HEK293 (cell line): ENCODE data around the gene ISG20L2.

Source experiments
- IKZF3 ChIP-seq: fragments of 450-650 bp; IDR thresholded peaks from 2 replicates; pipeline ENCODE4 v1.5.0; 2018; ENCODE audit warnings: missing biosample characterization, mild to moderate bottlenecking, missing genetic modification characterization, moderate library complexity
- TRIM28 ChIP-seq: IDR thresholded peaks from 2 replicates; pipeline ENCODE4 v1.6.1; 2011; ENCODE audit warnings: low read length, control low read depth, borderline replicate concordance
- WT1 ChIP-seq: fragments of 450-650 bp; formaldehyde crosslinking; IDR thresholded peaks from 2 replicates; pipeline ENCODE4 v1.5.1; 2016; ENCODE audit warnings: missing biosample characterization, missing genetic modification characterization
- ZBTB17 ChIP-seq: fragments of 450-650 bp; formaldehyde crosslinking; IDR thresholded peaks from 2 replicates; pipeline ENCODE4 v1.5.1; 2016; ENCODE audit warnings: missing biosample characterization, missing genetic modification characterization
- ZFP3 ChIP-seq: fragments of 450-650 bp; formaldehyde crosslinking; IDR thresholded peaks from 2 replicates; pipeline ENCODE4 v1.5.1; 2016; ENCODE audit warnings: low read depth, missing biosample characterization, missing genetic modification characterization
- ZNF157 ChIP-seq: fragments of 450-650 bp; formaldehyde crosslinking; IDR thresholded peaks from 2 replicates; pipeline ENCODE4 v1.5.1; 2016; ENCODE audit warnings: missing biosample characterization, missing genetic modification characterization
- ZNF16 ChIP-seq: fragments of 450-650 bp; formaldehyde crosslinking; IDR thresholded peaks from 2 replicates; pipeline ENCODE4 v1.5.1; 2016; ENCODE audit warnings: low read depth, missing biosample characterization, missing genetic modification characterization
- ZNF2 ChIP-seq: fragments of 450-650 bp; formaldehyde crosslinking; IDR thresholded peaks from 2 replicates; pipeline ENCODE4 v1.5.1; 2016; ENCODE audit warnings: missing biosample characterization, missing genetic modification characterization
- ZNF335 ChIP-seq: fragments of 450-650 bp; formaldehyde crosslinking; conservative IDR thresholded peaks from 2 replicates; pipeline ENCODE4 v1.5.1; 2016; ENCODE audit warnings: missing biosample characterization, missing genetic modification characterization
- ZNF366 ChIP-seq: fragments of 450-650 bp; formaldehyde crosslinking; conservative IDR thresholded peaks from 2 replicates; pipeline ENCODE4 v1.5.1; 2016; ENCODE audit warnings: missing biosample characterization, missing genetic modification characterization
- ZNF391 ChIP-seq: fragments of 450-650 bp; formaldehyde crosslinking; IDR thresholded peaks from 2 replicates; pipeline ENCODE4 v1.5.1; 2016; ENCODE audit warnings: low read depth, missing biosample characterization, missing genetic modification characterization, borderline replicate concordance
- ZNF558 ChIP-seq: fragments of 450-650 bp; formaldehyde crosslinking; IDR thresholded peaks from 2 replicates; pipeline ENCODE4 v1.5.1; 2016; ENCODE audit warnings: missing biosample characterization, missing genetic modification characterization
- ZNF747 ChIP-seq: fragments of 450-650 bp; formaldehyde crosslinking; IDR thresholded peaks from 2 replicates; pipeline ENCODE4 v1.5.1; 2016; ENCODE audit warnings: missing biosample characterization, missing genetic modification characterization
- ZSCAN16 ChIP-seq: fragments of 450-650 bp; formaldehyde crosslinking; IDR thresholded peaks from 2 replicates; pipeline ENCODE4 v1.5.1; 2016; ENCODE audit warnings: missing biosample characterization, missing genetic modification characterization
- TF ChIP-seq, protein P1 (sequence below): fragments of 450-650 bp; formaldehyde crosslinking; IDR thresholded peaks from 2 replicates; pipeline ENCODE4 v1.5.1; 2016; ENCODE audit warnings: missing biosample characterization, missing genetic modification characterization
- TF ChIP-seq, protein P2 (sequence below): fragments of 450-650 bp; formaldehyde crosslinking; IDR thresholded peaks from 2 replicates; pipeline ENCODE4 v1.5.1; 2016; ENCODE audit warnings: missing biosample characterization, missing genetic modification characterization
- TF ChIP-seq, protein P3 (sequence below): fragments of 450-650 bp; formaldehyde crosslinking; IDR thresholded peaks from 2 replicates; pipeline ENCODE4 v1.5.1; 2016; ENCODE audit warnings: missing biosample characterization, missing genetic modification characterization
- TF ChIP-seq, protein P4 (sequence below): fragments of 450-650 bp; formaldehyde crosslinking; IDR thresholded peaks from 2 replicates; pipeline ENCODE4 v1.5.1; 2016; ENCODE audit warnings: missing biosample characterization, missing genetic modification characterization
- TF ChIP-seq, protein P5 (sequence below): fragments of 450-650 bp; formaldehyde crosslinking; IDR thresholded peaks from 2 replicates; pipeline ENCODE4 v1.5.1; 2016; ENCODE audit warnings: missing biosample characterization, missing genetic modification characterization

Gene ISG20L2

DNA sequence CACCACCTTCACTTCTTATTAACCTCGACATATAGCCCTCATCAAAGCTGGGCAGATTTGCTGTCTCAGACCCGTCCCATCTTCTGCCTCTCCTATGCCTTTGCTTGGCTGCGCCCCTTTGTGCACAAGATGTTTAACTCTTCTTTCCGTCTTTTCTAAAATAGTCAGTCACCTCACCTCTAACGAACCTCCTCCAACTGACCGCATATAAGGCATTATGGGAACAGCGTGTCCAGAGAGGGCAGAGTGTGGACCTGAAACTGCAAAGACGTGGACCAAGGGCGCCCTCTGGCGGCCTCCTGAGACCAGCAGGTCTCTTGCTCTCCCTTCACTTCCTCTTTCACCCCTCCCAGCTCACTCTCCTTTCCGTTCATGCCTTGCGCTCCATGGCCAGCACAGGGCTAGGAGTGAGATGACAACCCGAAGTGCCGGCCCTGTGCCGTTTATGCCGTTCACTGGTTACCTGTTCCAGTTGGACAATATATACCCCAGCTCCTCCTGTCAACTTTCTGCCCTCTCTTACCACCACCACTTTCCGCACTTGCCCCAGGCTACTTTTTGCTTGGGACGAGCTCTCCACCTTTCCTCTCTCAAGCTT, 2.8 kb downstream of the ISG20L2 start (continued):
- no peak for TF ChIP-seq ZNF157 (tag by site-specific recombination)
- TF ChIP-seq, protein P1, sequence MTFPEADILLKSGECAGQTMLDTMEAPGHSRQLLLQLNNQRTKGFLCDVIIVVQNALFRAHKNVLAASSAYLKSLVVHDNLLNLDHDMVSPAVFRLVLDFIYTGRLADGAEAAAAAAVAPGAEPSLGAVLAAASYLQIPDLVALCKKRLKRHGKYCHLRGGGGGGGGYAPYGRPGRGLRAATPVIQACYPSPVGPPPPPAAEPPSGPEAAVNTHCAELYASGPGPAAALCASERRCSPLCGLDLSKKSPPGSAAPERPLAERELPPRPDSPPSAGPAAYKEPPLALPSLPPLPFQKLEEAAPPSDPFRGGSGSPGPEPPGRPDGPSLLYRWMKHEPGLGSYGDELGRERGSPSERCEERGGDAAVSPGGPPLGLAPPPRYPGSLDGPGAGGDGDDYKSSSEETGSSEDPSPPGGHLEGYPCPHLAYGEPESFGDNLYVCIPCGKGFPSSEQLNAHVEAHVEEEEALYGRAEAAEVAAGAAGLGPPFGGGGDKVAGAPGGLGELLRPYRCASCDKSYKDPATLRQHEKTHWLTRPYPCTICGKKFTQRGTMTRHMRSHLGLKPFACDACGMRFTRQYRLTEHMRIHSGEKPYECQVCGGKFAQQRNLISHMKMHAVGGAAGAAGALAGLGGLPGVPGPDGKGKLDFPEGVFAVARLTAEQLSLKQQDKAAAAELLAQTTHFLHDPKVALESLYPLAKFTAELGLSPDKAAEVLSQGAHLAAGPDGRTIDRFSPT (tag by site-specific recombination) = no peak
- TF ChIP-seq, protein P2, sequence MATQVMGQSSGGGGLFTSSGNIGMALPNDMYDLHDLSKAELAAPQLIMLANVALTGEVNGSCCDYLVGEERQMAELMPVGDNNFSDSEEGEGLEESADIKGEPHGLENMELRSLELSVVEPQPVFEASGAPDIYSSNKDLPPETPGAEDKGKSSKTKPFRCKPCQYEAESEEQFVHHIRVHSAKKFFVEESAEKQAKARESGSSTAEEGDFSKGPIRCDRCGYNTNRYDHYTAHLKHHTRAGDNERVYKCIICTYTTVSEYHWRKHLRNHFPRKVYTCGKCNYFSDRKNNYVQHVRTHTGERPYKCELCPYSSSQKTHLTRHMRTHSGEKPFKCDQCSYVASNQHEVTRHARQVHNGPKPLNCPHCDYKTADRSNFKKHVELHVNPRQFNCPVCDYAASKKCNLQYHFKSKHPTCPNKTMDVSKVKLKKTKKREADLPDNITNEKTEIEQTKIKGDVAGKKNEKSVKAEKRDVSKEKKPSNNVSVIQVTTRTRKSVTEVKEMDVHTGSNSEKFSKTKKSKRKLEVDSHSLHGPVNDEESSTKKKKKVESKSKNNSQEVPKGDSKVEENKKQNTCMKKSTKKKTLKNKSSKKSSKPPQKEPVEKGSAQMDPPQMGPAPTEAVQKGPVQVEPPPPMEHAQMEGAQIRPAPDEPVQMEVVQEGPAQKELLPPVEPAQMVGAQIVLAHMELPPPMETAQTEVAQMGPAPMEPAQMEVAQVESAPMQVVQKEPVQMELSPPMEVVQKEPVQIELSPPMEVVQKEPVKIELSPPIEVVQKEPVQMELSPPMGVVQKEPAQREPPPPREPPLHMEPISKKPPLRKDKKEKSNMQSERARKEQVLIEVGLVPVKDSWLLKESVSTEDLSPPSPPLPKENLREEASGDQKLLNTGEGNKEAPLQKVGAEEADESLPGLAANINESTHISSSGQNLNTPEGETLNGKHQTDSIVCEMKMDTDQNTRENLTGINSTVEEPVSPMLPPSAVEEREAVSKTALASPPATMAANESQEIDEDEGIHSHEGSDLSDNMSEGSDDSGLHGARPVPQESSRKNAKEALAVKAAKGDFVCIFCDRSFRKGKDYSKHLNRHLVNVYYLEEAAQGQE = peak; percentile 50; the same call in 1 of the 2 replicates
- 0 out of 2 replicates have a peak, but pooled peaks have one; percentile 12 for TF ChIP-seq WT1 (tag by site-specific recombination)
- no peak for TF ChIP-seq ZFP3
- peak; percentile 45; the same call in 1 of the 2 replicates for TF ChIP-seq IKZF3 (tag by site-specific recombination)
- 0 out of 2 replicates have a peak, but pooled peaks have one; percentile 19 for TF ChIP-seq ZSCAN16 (tag by site-specific recombination)
- peak; percentile 62; the same call in 1 of the 2 replicates for TF ChIP-seq ZNF2
- TF ChIP-seq ZNF16 (tag by site-specific recombination) = no peak
- 0 out of 2 replicates have a peak, but pooled peaks have one; percentile 24 for TF ChIP-seq ZNF558
- TF ChIP-seq, protein P3, sequence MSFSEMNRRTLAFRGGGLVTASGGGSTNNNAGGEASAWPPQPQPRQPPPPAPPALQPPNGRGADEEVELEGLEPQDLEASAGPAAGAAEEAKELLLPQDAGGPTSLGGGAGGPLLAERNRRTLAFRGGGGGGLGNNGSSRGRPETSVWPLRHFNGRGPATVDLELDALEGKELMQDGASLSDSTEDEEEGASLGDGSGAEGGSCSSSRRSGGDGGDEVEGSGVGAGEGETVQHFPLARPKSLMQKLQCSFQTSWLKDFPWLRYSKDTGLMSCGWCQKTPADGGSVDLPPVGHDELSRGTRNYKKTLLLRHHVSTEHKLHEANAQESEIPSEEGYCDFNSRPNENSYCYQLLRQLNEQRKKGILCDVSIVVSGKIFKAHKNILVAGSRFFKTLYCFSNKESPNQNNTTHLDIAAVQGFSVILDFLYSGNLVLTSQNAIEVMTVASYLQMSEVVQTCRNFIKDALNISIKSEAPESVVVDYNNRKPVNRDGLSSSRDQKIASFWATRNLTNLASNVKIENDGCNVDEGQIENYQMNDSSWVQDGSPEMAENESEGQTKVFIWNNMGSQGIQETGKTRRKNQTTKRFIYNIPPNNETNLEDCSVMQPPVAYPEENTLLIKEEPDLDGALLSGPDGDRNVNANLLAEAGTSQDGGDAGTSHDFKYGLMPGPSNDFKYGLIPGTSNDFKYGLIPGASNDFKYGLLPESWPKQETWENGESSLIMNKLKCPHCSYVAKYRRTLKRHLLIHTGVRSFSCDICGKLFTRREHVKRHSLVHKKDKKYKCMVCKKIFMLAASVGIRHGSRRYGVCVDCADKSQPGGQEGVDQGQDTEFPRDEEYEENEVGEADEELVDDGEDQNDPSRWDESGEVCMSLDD (tag by site-specific recombination) = 0 out of 2 replicates have a peak, but pooled peaks have one; percentile 14
- peak; percentile 84 for TF ChIP-seq ZNF366 (tag by site-specific recombination)
- TF ChIP-seq ZBTB17 (tag by site-specific recombination) = peak; percentile 86
- TF ChIP-seq ZNF335 (tag by site-specific recombination) = peak; percentile 43
- TF ChIP-seq TRIM28 = no peak
- TF ChIP-seq, protein P4, sequence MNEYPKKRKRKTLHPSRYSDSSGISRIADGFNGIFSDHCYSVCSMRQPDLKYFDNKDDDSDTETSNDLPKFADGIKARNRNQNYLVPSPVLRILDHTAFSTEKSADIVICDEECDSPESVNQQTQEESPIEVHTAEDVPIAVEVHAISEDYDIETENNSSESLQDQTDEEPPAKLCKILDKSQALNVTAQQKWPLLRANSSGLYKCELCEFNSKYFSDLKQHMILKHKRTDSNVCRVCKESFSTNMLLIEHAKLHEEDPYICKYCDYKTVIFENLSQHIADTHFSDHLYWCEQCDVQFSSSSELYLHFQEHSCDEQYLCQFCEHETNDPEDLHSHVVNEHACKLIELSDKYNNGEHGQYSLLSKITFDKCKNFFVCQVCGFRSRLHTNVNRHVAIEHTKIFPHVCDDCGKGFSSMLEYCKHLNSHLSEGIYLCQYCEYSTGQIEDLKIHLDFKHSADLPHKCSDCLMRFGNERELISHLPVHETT (tag by site-specific recombination) = peak; percentile 22; the same call in 1 of the 2 replicates
- no peak for TF ChIP-seq ZNF747 (tag by site-specific recombination)
- TF ChIP-seq, protein P5, sequence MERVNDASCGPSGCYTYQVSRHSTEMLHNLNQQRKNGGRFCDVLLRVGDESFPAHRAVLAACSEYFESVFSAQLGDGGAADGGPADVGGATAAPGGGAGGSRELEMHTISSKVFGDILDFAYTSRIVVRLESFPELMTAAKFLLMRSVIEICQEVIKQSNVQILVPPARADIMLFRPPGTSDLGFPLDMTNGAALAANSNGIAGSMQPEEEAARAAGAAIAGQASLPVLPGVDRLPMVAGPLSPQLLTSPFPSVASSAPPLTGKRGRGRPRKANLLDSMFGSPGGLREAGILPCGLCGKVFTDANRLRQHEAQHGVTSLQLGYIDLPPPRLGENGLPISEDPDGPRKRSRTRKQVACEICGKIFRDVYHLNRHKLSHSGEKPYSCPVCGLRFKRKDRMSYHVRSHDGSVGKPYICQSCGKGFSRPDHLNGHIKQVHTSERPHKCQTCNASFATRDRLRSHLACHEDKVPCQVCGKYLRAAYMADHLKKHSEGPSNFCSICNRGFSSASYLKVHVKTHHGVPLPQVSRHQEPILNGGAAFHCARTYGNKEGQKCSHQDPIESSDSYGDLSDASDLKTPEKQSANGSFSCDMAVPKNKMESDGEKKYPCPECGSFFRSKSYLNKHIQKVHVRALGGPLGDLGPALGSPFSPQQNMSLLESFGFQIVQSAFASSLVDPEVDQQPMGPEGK (tag by site-specific recombination) = peak; percentile 34; the same call in 1 of the 2 replicates
- peak; percentile 20; the same call in 1 of the 2 replicates for TF ChIP-seq ZNF391 (tag by site-specific recombination)
